GOT3 (cell line): ENCODE measurements around the gene URI1.
"Not testable (repeated sequence)": the region's sequence is repeated elsewhere in the genome, so short reads cannot be mapped to it uniquely, and the experiment has no call there.

ENCODE experiments used
- DNase-seq: peaks from one replicate; lab custom pipeline; 2025; ENCODE audit warnings: mixed read lengths; lab: John Stamatoyannopoulos, UW

Gene URI1

GRCh38 chr19:29941828-29942403 is at the start of gene URI1:
URI1 (plus strand) TSS chr19:29942239; CDS start chr19:29942548, 309 bp downstream.
- peak; percentile 56 for DNase-seq

- no peak for DNase-seq
These were observed 48.3 kb upstream of the URI1 start for GRCh38 chr19:29893606-29894284.

- DNase-seq = no peak
These were observed 45.2 kb upstream of the URI1 start for GRCh38 chr19:29896802-29897201.

- DNase-seq = no peak
These were observed 44.6 kb upstream of the URI1 start for GRCh38 chr19:29897466-29897865.

- no peak for DNase-seq
These were observed 38.0 kb upstream of the URI1 start for GRCh38 chr19:29904017-29904416.

- DNase-seq = no peak
These were observed 32.8 kb upstream of the URI1 start for GRCh38 chr19:29908963-29909944.

GRCh38 chr19:29914933-29915332 is 27.1 kb upstream of the URI1 start:
- no peak for DNase-seq

- DNase-seq = not testable (repeated sequence)
These were observed 26.2 kb upstream of the URI1 start for GRCh38 chr19:29915832-29916231.

- no peak for DNase-seq
These were observed 24.1 kb upstream of the URI1 start for GRCh38 chr19:29917911-29918310.

GRCh38 chr19:29918891-29919290 is 23.1 kb upstream of the URI1 start:
- no peak for DNase-seq

GRCh38 chr19:29922972-29923371 is 19.1 kb upstream of the URI1 start:
- no peak for DNase-seq

- DNase-seq = no peak
These were observed 18.4 kb upstream of the URI1 start for GRCh38 chr19:29923653-29924052.

- no peak for DNase-seq
These were observed 16.0 kb upstream of the URI1 start for GRCh38 chr19:29926031-29926430.

- DNase-seq = no peak
These were observed 15.2 kb upstream of the URI1 start for GRCh38 chr19:29926801-29927200.

- no peak for DNase-seq
These were observed 14.0 kb upstream of the URI1 start for GRCh38 chr19:29927944-29928625.

GRCh38 chr19:29928831-29929230 is 13.2 kb upstream of the URI1 start:
- no peak for DNase-seq

- DNase-seq = no peak
These were observed 7.8 kb upstream of the URI1 start for GRCh38 chr19:29934257-29934656.

- DNase-seq = no peak
These were observed 7.3 kb upstream of the URI1 start for GRCh38 chr19:29934781-29935180.

- no peak for DNase-seq
These were observed 5.6 kb upstream of the URI1 start for GRCh38 chr19:29936409-29936808.

- no peak for DNase-seq
These were observed 2.4 kb upstream of the URI1 start for GRCh38 chr19:29939628-29940027.

- DNase-seq = no peak
These were observed 961 bp upstream of the URI1 start for GRCh38 chr19:29940971-29941585.
